A549 (cell line): ENCODE data around the gene NACA. TPM values are rescaled to one million over a fixed set of nuclear protein-coding genes. Genes with fewer than 3 reads are reported as not detected.

Experiments
- ATAC-seq, 2 experiments: fragments of 200-7000 bp in 1 of 2; fragments of >200 bp in 1 of 2; cut with Nextera tagmentation in 1 of 2; cut with Tn5 transposase in 1 of 2; 3 replicates each; pipeline versions ENCODE4 v1.8.0 to v1.9.1; 2018 to 2020; ENCODE audit warnings: mild to moderate bottlenecking in 1 of 2, moderate library complexity in 1 of 2
- CTCF ChIA-PET: fragments of 300-600 bp; sonication (Branson Sonifier 250); formaldehyde crosslinking; extraction: SDS; loops from one replicate; lab custom pipeline; 2021; ENCODE audit warnings: antibody characterized with exemption, inconsistent platforms; lab: Yijun Ruan, JAX
- POLR2A ChIA-PET: fragments of 350-600 bp; formaldehyde crosslinking; extraction: SDS; loops from one replicate; lab custom pipeline; 2021; ENCODE audit warnings: antibody characterized with exemption, inconsistent platforms; lab: Yijun Ruan, JAX
- DNase-seq, 2 experiments: peaks; one replicate each; pipeline versions ENCODE4 v3.0.0 to v3.0.0-alpha.2; 2011 to 2016; ENCODE audit warnings: low read depth in 1 of 2, low spot score in 1 of 2
- FAIRE-seq: peaks from 2 replicates; lab custom pipeline; 2011; peaks lifted over from hg19 to GRCh38; lab: Jason Lieb, UNC
- H3K27ac ChIP-seq, 2 experiments: fragments of >200 bp; sonication (Bioruptor Twin); formaldehyde crosslinking; 3 replicates each; pipeline ENCODE4 v1.5.1; 2016 to 2017
- H3K4me1 ChIP-seq: fragments of >200 bp; sonication (Bioruptor Twin); formaldehyde crosslinking; 3 replicates; pipeline ENCODE4 v1.6.1; 2016
- H3K4me2 ChIP-seq: fragments of >200 bp; sonication (Bioruptor Twin); formaldehyde crosslinking; 3 replicates; pipeline ENCODE4 v1.6.1; 2016
- H3K4me3 ChIP-seq: fragments of >200 bp; sonication (Bioruptor Twin); formaldehyde crosslinking; 3 replicates; pipeline ENCODE4 v1.5.1; 2016
- H3K9me3 ChIP-seq: fragments of >200 bp; sonication (Bioruptor Twin); formaldehyde crosslinking; 3 replicates; pipeline ENCODE4 v1.6.1; 2016
- CEBPB ChIP-seq, 2 experiments: fragments of >200 bp in 1 of 2; sonication (Bioruptor Twin) in 1 of 2; formaldehyde crosslinking in 1 of 2; IDR thresholded peaks; 2 replicates each; pipeline ENCODE4 v1.6.1; 2012 to 2016
- CHD2 ChIP-seq: fragments of 150-350 bp; IDR thresholded peaks from 2 replicates; pipeline ENCODE4 v1.6.1; 2014; ENCODE audit warnings: low read length; ENCODE audit not compliant: partially characterized antibody
- EHMT2 ChIP-seq: fragments of 200-600 bp; sonication (generic); IDR thresholded peaks from 2 replicates; pipeline ENCODE4 v1.6.1; 2016; ENCODE audit warnings: antibody characterized with exemption, low read depth, mild to moderate bottlenecking, moderate library complexity
- ESRRA ChIP-seq: fragments of 150-350 bp; IDR thresholded peaks from 2 replicates; pipeline ENCODE4 v1.6.1; 2014; ENCODE audit warnings: mild to moderate bottlenecking, low read length, borderline replicate concordance
- FOSB ChIP-seq: fragments of 250-450 bp; sonication (Bioruptor Pico); IDR thresholded peaks from 2 replicates; pipeline ENCODE4 v1.5.0; 2020; ENCODE audit warnings: mild to moderate bottlenecking, moderate library complexity
- FOXS1 ChIP-seq: fragments of 250-450 bp; sonication (Bioruptor Pico); IDR thresholded peaks from 2 replicates; pipeline ENCODE4 v1.5.0; 2020; ENCODE audit warnings: mild to moderate bottlenecking, moderate library complexity
- HEYL ChIP-seq: fragments of 250-450 bp; sonication (Bioruptor Pico); IDR thresholded peaks from 2 replicates; pipeline ENCODE4 v1.8.0; 2021; ENCODE audit warnings: mild to moderate bottlenecking, moderate library complexity
- KDM5A ChIP-seq: fragments of 200-600 bp; sonication (generic); IDR thresholded peaks from 2 replicates; pipeline ENCODE4 v1.6.1; 2016; ENCODE audit warnings: antibody characterized with exemption, mild to moderate bottlenecking
- RAD21 ChIP-seq, 2 experiments: fragments of >200 bp in 1 of 2; sonication (Bioruptor Twin) in 1 of 2; formaldehyde crosslinking in 1 of 2; IDR thresholded peaks in 1 of 2; conservative IDR thresholded peaks in 1 of 2; 2 replicates in 1 of 2; 3 replicates in 1 of 2; pipeline ENCODE4 v1.6.1; 2012 to 2018; ENCODE audit warnings: inconsistent platforms in 1 of 2
- RCOR1 ChIP-seq: fragments of 150-350 bp; IDR thresholded peaks from 2 replicates; pipeline ENCODE4 v1.6.1; 2014; ENCODE audit warnings: antibody characterized with exemption, low read length, low read depth
- SREBF2 ChIP-seq: fragments of 450-650 bp; IDR thresholded peaks from 2 replicates; pipeline ENCODE4 v1.6.1; 2014; ENCODE audit warnings: mild to moderate bottlenecking, moderate library complexity
- ZFP36 ChIP-seq: fragments of 450-650 bp; IDR thresholded peaks from 2 replicates; pipeline ENCODE4 v1.6.1; 2014; ENCODE audit warnings: borderline replicate concordance; ENCODE audit not compliant: partially characterized antibody
- ZNF302 ChIP-seq: fragments of 250-450 bp; sonication (Bioruptor Pico); IDR thresholded peaks from 2 replicates; pipeline ENCODE4 v1.9.0; 2021; ENCODE audit warnings: inconsistent platforms, mild to moderate bottlenecking, moderate library complexity
- ZSCAN20 ChIP-seq: fragments of 250-450 bp; sonication (Bioruptor Pico); IDR thresholded peaks from 2 replicates; pipeline ENCODE4 v1.8.0; 2022; ENCODE audit warnings: mild to moderate bottlenecking, moderate library complexity
- WGBS: methylation state at CpG from one replicate; pipeline ENCODE4 v1.1.6; 2017; ENCODE audit errors: missing lambda C conversion rate; 5-methylcytosine and 5-hydroxymethylcytosine counted together
- polyA plus RNA-seq, 4 experiments: library from polyadenylated mRNA; depleted of rRNA in 3 of 4; stranded (reverse); fragments of >200 nt; fragmentation: RNase III in 1 of 4; extraction: RNeasy Plus Mini Kit Qiagen cat#74134 plus additional on column Dnase treatment in 1 of 4; gene quantifications; 2 replicates in 3 of 4; 3 replicates in 1 of 4; pipeline ENCODE4 v1.2.3, GENCODE V29; 2011 to 2017
- TF ChIP-seq, protein P1 (sequence below): IDR thresholded peaks from 2 replicates; pipeline ENCODE4 v1.6.1; 2012
- TF ChIP-seq, protein P2 (sequence below): fragments of >200 bp; sonication (Bioruptor Twin); formaldehyde crosslinking; IDR thresholded peaks from 3 replicates; pipeline ENCODE4 v1.6.1; 2016
- TF ChIP-seq, protein P3 (sequence below): fragments of >200 bp; sonication (Bioruptor Twin); formaldehyde crosslinking; IDR thresholded peaks from 3 replicates; pipeline ENCODE4 v1.5.1; 2016
- TF ChIP-seq, protein P4 (sequence below): fragments of 200-600 bp; sonication (generic); IDR thresholded peaks from 2 replicates; pipeline ENCODE4 v1.6.1; 2016; ENCODE audit warnings: antibody characterized with exemption, mild to moderate bottlenecking, moderate library complexity

Gene NACA
- polyA plus RNA-seq, 2 of the 4 experiments (the other 2 are of a cell fraction), result 1,560 to 2,331 TPM

DNA sequence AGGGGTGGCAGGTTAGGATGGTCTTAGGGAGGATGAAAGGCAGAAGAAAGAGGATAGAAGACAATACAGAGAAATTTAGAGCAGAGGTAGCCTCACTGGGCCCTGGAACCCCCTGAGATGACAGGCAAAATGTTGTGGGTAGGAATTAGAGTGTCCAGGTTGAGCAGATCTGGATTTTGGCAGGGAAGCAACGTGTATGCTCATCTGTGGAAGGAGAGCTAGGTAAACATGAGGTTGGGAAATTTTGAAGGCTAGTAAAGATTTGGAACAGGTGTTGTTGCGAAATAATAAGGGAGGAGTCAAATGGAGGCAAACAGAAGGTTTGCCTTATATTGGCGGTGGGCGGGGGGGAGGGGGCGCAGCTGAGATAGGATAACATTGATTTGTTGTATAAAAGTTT lies 43.3 kb upstream of the NACA start:
- no peaks in the 10 kb centered on the region for H3K9me3 ChIP-seq
- ATAC-seq (no peak), FAIRE-seq (no peak), DNase-seq (no peak)
- H3K4me2 ChIP-seq, result no peak overlapping the region
- ChIA-PET POLR2A (no interaction called here), CTCF (interaction anchor here (0.6 to 2.8 kb wide), 7 partner anchors 9 to 311 kb away, joined by 3 to 12 read pairs (median 3); no protein-coding TSS in a partner anchor)
- TF ChIP-seq RCOR1, result no peak
- peak; percentile 59 to 68; a peak in 3 of 4 replicates for TF ChIP-seq CEBPB (IDR thresholded peaks at IDR 0.05)
- no peak for TF ChIP-seq FOXS1 (CRISPR knock-in tag)
- TF ChIP-seq RAD21 (conservative IDR thresholded peaks at IDR 0.05 in 1 of 2, IDR thresholded peaks at IDR 0.05 in 1 of 2), result no peak
- no peak for TF ChIP-seq ZFP36
- no peak for TF ChIP-seq CHD2
- no peak for TF ChIP-seq ZNF302 (CRISPR knock-in tag)
- 66% methylated on average over 5 of the region's 5 CpGs for WGBS
- H3K4me3 ChIP-seq, result no peak overlapping the region
- H3K4me1 ChIP-seq, result peaks cover 12% of the 10 kb centered on the region; the same call in 1 of the 3 replicates
- no peak overlapping the region for H3K27ac ChIP-seq

DNA sequence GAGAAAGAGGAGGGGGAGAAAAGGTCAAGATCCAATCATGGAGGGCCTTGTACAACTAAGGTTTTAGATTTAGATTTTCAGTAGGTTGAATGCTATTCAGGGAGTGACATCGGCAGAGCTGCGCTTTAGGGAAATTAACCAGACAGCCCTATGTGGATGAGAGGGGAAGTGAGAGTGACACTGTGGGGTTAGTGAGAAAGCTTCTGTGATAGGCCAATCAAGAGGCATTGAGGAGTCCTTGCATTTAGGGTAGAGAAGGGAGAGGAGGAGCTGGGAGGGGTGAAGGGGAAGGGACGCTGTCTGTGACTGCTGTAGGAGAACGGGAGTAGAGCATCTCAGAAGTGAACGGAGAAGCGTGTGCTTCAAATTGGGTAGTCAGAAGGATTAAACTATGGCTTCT lies 41.4 kb upstream of the NACA start:
- 92% methylated on average over 6 of the region's 6 CpGs for WGBS
- no peak for FAIRE-seq

More for the DNA sequence above, 41.4 kb upstream of the NACA start:
- DNase-seq (no peak), ATAC-seq (no peak)
- Histone ChIP-seq H3K4me3 (no peak overlapping the region), H3K4me2 (no peak overlapping the region), H3K4me1 (peaks cover 12% of the 10 kb centered on the region; the same call in 1 of the 3 replicates), H3K9me3 (no peaks in the 10 kb centered on the region)
- CTCF ChIA-PET, result interaction anchor here (1.0 to 1.6 kb wide), 3 partner anchors 9 to 235 kb away, joined by 3 to 4 read pairs (median 3); no protein-coding TSS in a partner anchor
- POLR2A ChIA-PET, result no interaction called here
- TF ChIP-seq KDM5A (no peak), EHMT2 (no peak), SREBF2 (no peak), HEYL (no peak), ESRRA (no peak), ZSCAN20 (CRISPR knock-in tag) (no peak), FOSB (no peak)
- TF ChIP-seq, protein P1, sequence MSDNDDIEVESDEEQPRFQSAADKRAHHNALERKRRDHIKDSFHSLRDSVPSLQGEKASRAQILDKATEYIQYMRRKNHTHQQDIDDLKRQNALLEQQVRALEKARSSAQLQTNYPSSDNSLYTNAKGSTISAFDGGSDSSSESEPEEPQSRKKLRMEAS, result no peak
- TF ChIP-seq, protein P2, sequence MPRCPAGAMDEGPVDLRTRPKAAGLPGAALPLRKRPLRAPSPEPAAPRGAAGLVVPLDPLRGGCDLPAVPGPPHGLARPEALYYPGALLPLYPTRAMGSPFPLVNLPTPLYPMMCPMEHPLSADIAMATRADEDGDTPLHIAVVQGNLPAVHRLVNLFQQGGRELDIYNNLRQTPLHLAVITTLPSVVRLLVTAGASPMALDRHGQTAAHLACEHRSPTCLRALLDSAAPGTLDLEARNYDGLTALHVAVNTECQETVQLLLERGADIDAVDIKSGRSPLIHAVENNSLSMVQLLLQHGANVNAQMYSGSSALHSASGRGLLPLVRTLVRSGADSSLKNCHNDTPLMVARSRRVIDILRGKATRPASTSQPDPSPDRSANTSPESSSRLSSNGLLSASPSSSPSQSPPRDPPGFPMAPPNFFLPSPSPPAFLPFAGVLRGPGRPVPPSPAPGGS, result no peak
- TF ChIP-seq, protein P3, sequence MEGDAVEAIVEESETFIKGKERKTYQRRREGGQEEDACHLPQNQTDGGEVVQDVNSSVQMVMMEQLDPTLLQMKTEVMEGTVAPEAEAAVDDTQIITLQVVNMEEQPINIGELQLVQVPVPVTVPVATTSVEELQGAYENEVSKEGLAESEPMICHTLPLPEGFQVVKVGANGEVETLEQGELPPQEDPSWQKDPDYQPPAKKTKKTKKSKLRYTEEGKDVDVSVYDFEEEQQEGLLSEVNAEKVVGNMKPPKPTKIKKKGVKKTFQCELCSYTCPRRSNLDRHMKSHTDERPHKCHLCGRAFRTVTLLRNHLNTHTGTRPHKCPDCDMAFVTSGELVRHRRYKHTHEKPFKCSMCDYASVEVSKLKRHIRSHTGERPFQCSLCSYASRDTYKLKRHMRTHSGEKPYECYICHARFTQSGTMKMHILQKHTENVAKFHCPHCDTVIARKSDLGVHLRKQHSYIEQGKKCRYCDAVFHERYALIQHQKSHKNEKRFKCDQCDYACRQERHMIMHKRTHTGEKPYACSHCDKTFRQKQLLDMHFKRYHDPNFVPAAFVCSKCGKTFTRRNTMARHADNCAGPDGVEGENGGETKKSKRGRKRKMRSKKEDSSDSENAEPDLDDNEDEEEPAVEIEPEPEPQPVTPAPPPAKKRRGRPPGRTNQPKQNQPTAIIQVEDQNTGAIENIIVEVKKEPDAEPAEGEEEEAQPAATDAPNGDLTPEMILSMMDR, result no peak
- TF ChIP-seq, protein P4, sequence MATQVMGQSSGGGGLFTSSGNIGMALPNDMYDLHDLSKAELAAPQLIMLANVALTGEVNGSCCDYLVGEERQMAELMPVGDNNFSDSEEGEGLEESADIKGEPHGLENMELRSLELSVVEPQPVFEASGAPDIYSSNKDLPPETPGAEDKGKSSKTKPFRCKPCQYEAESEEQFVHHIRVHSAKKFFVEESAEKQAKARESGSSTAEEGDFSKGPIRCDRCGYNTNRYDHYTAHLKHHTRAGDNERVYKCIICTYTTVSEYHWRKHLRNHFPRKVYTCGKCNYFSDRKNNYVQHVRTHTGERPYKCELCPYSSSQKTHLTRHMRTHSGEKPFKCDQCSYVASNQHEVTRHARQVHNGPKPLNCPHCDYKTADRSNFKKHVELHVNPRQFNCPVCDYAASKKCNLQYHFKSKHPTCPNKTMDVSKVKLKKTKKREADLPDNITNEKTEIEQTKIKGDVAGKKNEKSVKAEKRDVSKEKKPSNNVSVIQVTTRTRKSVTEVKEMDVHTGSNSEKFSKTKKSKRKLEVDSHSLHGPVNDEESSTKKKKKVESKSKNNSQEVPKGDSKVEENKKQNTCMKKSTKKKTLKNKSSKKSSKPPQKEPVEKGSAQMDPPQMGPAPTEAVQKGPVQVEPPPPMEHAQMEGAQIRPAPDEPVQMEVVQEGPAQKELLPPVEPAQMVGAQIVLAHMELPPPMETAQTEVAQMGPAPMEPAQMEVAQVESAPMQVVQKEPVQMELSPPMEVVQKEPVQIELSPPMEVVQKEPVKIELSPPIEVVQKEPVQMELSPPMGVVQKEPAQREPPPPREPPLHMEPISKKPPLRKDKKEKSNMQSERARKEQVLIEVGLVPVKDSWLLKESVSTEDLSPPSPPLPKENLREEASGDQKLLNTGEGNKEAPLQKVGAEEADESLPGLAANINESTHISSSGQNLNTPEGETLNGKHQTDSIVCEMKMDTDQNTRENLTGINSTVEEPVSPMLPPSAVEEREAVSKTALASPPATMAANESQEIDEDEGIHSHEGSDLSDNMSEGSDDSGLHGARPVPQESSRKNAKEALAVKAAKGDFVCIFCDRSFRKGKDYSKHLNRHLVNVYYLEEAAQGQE, result no peak
- TF ChIP-seq, all 56 proteins: peak for 0
- H3K27ac ChIP-seq, result no peak overlapping the region
